Ecto neural progenitor cell (in vitro differentiated cells): ENCODE data around the gene D2HGDH.
A peak's percentile ranks its signal among the peaks of the same experiment; 100 is the strongest.

Source experiments
- DNase-seq: peaks from one replicate; pipeline ENCODE4 v3.0.0-alpha.2; 2018; ENCODE audit warnings: low spot score

D2HGDH gene

GRCh38 chr2:241734467-241735208 is at the start of gene D2HGDH:
Gene D2HGDH, plus strand, starts transcription at chr2:241734630. Its CDS starts 595 bp downstream, at chr2:241735225.
- DNase-seq = peak; percentile 96

DNA sequence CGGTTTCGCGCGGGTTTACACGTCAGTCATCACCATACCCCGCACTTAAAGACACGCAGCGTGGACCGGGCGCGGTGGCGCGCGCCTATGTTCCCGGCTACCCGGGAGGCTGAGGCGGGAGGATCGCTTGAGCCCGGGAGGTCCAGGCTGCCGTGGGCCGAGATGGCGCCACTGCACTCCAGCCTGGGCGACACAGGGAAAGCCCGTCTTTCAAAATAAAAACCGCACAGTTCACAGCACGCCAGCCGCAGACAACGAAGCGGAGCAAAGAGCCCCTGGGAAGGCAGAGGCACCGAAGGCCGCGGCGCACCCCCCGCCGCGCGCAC is 48.1 kb upstream of the D2HGDH start:
- no peak for DNase-seq

- DNase-seq = peak; percentile 96
Measured at GRCh38 chr2:241686650-241687425, 47.6 kb upstream of the D2HGDH start, which contains the start of gene DTYMK. Gene DTYMK, minus strand, starts transcription at chr2:241686815. Its CDS starts 32 bp downstream, at chr2:241686783.

GRCh38 chr2:241689306-241689705 is 45.1 kb upstream of the D2HGDH start:
- no peak for DNase-seq

DNA sequence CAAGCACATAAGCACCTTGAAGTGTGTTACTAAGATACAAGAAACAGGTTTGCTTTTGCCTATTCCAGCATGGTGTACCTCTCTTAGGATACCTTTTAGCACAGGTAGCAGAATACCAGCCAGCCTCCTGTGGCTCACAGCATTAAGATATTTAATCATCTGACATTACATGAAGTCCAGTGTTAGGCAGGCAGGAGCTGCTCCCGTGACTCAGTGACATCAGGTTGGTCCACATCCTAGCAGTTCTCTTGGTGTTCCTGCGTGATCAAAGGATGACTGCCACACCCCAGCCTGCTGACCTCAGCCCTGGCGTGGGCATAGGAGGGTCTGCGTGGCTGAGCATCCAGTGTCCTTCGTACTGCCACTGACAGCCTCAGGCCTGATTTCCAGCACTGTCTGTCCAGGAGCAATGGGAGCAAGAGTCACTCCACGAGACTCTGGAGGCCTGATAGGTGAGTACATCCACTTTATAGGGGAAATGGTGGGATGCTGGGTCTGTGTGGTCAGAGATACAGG is 44.2 kb upstream of the D2HGDH start:
- no peak for DNase-seq

DNA sequence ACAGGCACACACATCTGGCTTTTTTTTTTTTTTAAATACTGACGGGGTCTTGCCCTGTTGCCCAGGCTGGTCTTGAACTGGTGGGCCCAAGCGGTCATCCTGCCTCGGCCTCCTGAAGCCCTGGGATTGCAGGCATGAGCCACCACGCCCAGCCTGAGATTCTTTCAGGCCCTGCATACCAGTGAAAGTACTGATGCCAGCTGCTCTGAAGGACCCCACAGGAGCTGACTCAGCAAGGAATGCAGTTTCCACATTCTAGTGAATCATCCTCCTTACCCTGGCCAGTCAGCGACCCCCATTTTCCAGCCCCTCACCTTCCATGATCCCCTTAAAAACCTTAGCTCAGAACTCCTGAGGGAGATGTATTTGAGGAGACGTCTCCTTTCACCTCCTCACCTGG is 42.0 kb upstream of the D2HGDH start:
- no peak for DNase-seq

GRCh38 chr2:241695651-241696050 is 38.8 kb upstream of the D2HGDH start:
- no peak for DNase-seq

DNA sequence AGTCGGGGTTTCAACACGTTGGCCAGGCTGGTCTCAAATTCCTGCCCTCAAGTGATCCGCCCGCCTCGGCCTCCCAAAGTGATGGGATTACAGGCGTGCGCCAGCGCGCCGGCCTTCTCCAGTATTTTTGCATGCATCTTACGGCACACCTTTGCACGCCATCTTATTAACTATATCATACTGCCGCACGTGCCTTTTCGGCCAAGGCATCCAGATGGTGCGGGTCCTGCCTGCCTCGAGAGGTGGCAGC is 33.4 kb upstream of the D2HGDH start:
- no peak for DNase-seq

GRCh38 chr2:241701399-241702154 is 32.9 kb upstream of the D2HGDH start, which contains the start of gene ING5:
Gene ING5, plus strand, starts transcription at chr2:241702039. Its CDS starts 27 bp downstream, at chr2:241702066.
- DNase-seq = peak; percentile 98

DNA sequence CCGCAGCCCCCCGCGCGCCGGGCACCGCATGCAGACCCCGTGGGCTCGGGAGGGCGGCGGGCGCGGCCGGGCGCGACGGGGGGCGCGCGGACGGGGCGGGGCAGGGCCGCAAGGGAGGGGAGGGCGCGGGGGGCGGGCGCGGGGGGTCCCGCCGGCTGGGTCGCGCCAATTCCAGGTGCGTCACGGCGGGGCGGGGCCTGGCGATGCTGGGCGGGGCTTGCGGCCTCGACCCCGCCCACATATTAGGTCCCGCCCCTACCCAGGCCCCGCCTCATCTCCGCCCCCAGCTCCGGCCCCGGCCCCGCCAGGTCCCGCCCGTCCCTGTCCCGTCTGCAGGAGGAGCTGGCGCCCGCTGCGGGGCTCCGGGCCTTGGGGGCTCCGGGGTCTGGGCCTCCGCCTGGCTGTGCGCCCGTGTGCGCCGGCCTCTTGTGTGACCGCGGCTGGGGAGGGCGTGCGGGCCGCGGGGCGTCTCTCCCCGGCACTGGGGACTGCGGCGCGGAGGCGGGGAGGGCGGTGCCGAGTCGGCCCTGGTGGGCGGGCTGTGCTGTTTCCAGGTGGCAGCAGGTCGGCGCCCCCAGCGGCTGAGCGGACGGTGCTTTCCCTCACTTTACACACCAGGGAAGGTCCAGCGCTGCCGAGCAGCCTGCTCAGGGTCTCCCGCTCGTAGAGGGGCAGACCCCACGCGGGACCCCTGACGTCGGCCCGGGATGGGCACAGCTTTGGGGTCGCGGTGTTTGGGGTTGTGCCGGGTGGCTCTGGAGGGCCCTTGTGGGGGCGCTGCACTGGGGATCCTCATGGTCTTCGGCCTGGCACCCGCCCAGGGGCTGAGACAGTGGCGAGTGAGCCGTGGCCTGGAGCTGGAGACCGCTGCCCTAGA is 32.0 kb upstream of the D2HGDH start:
- DNase-seq = peak; percentile 95

DNA sequence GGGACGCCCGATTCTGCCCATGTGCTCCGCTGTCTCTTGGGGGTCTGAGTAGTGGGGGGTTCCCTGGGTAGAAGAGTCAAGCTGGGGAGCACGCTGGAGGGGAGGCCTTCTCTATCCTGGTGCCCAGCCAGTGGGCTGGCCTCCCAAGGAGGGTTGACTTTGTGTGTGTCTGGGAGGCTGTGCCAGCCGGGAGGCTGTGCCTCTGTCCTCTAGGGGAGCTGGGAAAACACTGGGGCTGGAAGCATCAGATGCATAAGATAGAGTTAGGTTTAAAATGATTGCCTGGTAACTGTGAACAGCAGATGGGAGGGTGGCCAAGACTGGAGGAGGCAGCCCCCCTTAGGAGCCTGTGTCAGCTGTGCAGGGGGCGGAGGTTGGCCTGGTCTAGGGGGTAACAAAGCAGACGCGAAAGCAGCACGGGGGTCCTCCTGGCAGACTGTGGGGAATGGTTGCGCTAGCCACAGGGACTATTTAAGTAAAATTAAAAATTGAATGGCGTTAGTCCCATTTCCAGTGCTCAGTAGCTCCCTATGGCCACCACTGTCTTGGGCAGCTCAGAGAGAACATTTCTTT is 31.3 kb upstream of the D2HGDH start:
- no peak for DNase-seq

GRCh38 chr2:241706537-241706936 is 27.9 kb upstream of the D2HGDH start:
- no peak for DNase-seq

GRCh38 chr2:241708879-241709278 is 25.6 kb upstream of the D2HGDH start:
- no peak for DNase-seq

DNA sequence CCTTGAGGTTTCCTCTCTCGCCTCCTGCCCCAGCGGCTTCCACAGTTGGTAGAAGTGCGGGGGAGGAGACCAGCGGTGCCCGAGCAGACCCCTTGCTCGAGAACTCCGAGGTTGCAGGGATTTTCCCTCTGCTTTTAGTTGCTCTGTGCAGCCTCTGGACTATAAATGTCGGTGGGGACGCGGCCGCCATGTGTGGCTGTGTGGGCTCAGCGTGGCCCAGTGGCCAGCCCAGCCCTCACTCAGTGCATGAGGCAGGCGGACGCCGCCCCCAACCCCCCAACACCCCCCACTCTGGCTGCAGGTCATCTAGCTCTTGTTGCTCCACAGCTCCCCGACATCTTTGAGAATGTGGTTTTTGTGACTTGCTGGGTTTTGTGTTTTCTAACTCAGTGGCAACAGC is 15.3 kb upstream of the D2HGDH start:
- no peak for DNase-seq

GRCh38 chr2:241720099-241720498 is 14.3 kb upstream of the D2HGDH start:
- no peak for DNase-seq

DNA sequence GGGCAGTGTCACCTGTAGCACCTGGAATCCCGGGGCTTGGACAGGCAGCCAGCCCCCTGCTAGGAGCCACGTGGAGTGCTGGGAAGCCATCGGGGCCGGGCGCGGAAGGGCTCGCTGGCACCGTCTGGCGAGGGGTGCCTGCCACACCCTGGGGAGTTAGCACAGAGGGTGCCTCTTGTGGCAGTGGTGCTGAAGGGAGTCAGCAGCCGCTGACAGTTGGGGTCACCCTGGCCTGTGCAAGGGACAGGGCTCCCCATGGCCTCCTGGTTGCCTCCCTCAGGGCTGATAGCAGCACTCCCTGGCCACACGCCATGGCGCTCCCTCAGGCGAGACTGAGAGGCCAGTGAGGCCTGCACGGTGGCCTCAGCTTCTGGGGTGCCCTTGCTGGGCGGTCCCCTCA is 13.9 kb upstream of the D2HGDH start:
- DNase-seq = no peak

- no peak for DNase-seq
Measured at GRCh38 chr2:241721852-241722251, 12.6 kb upstream of the D2HGDH start.

- DNase-seq = no peak
Measured at GRCh38 chr2:241722896-241723454, 11.5 kb upstream of the D2HGDH start.

DNA sequence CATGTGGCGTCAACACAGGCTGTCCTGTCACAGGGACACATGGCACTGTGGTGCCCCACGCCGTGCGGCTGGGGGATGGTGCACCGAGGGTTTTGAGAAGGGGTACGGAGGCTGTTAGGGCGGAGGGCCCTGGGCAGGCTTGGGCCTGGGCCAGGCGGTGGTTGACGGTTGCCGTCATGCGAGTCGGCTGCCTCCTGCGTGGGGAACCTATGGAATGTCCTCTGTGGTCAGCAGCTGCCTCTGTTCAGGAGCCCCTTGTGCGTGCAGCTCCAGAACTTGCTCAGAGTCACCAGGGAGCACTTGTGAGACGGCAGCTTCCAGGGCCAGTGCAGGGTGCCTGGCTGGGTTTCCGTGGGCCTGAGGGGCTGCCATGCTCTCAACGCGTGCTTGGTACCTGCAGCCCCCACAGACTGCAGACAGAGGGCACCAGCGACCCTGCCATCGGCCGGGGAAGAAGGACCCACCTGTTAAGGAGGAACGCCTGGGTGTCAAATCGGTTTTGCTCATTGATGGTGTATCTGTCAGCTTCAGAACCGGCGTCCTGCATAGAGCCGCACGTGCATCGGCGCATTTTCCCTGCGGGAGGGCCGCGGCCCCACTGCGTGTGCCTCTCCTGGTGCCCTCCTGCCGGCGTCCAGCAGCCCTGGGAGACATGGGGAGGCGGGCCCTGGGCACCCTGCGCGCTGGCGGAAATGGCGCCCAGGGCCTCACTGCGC is 10.0 kb upstream of the D2HGDH start:
- DNase-seq = no peak
